NB4 (cell line): Measurements from ENCODE around the gene CCDC85A.

Experiments
- POLR2A ChIP-seq: IDR thresholded peaks from 2 replicates; pipeline ENCODE4 v1.6.1; 2011; ENCODE audit warnings: mild to moderate bottlenecking; ENCODE audit not compliant: insufficient read length; ENCODE audit errors: extremely low read depth
- TF ChIP-seq, protein P1 (sequence below): IDR thresholded peaks from one replicate; pipeline ENCODE4 v1.5.1; 2012; ENCODE audit warnings: low read depth, low read length

DNA sequence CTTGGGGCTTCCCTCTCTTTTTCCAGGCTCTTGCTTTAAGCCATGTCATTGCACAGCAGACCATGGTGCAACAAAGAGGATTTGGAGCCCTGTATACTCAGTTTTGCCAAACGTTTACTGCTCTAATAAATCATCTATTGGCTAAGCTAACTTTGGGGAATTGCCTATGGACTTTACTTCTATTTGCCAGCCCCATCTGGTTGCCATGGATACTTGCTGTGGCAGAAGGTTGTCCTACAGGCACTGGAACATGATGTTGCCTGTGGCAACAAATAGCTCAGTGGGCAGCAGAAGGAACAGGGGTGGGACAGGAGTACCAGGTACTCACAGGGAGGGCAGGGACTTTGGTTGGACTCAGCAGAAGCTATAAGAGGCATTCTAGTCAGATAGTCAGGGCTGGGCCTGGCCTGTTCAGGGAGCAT lies 129.7 kb downstream of the CCDC85A start:
- TF ChIP-seq POLR2A: no peak
- TF ChIP-seq, protein P1, sequence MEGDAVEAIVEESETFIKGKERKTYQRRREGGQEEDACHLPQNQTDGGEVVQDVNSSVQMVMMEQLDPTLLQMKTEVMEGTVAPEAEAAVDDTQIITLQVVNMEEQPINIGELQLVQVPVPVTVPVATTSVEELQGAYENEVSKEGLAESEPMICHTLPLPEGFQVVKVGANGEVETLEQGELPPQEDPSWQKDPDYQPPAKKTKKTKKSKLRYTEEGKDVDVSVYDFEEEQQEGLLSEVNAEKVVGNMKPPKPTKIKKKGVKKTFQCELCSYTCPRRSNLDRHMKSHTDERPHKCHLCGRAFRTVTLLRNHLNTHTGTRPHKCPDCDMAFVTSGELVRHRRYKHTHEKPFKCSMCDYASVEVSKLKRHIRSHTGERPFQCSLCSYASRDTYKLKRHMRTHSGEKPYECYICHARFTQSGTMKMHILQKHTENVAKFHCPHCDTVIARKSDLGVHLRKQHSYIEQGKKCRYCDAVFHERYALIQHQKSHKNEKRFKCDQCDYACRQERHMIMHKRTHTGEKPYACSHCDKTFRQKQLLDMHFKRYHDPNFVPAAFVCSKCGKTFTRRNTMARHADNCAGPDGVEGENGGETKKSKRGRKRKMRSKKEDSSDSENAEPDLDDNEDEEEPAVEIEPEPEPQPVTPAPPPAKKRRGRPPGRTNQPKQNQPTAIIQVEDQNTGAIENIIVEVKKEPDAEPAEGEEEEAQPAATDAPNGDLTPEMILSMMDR: no peak
